ENCODE measurements around the gene TMEM100.

Gene TMEM100

DNA sequence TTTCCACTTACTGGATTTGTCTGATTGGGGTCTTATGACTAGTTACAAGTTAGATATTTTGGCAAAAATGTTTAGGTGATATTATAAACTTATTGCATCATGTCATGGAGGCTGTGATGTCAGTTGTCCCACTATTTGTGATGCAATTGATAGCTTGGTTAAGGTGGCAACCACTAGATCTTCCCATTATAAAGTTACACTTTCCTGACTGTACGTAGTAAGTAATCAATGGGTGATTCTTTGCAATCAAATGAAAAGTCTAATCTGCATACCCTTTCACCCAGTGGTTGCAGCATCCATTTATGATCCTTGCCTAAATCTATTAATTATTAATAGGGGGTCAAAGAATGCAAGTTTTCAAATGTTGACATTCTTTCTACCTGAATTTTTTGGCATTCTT lies 23.8 kb upstream of the TMEM100 start:
- no peak for DNase-seq (ENCODE audit: low read depth)
- H3K4me3 ChIP-seq (ENCODE audit: low read depth, low read length): no peak overlapping the region

DNA sequence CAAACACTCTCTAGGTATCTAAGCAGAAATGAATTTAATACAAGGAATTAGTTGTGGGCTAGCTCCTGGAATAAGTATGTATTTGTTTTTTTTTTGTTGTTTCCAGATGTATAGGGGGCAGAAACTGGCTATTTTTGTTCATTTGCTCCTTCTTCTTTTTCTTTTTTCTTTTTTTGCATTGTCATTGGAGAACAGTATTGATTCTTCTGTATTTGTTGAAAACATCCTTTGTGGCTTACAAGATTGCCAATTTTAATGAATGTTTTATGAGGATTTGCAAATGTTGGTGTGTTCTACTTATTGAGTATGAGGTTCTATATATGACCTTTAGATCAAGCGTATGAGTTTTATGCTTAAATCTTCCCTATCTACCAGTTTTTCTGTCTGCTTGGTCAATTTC lies 22.6 kb upstream of the TMEM100 start:
- no peak for DNase-seq (ENCODE audit: low read depth)
- H3K4me3 ChIP-seq (ENCODE audit: low read depth, low read length): no peak overlapping the region

DNA sequence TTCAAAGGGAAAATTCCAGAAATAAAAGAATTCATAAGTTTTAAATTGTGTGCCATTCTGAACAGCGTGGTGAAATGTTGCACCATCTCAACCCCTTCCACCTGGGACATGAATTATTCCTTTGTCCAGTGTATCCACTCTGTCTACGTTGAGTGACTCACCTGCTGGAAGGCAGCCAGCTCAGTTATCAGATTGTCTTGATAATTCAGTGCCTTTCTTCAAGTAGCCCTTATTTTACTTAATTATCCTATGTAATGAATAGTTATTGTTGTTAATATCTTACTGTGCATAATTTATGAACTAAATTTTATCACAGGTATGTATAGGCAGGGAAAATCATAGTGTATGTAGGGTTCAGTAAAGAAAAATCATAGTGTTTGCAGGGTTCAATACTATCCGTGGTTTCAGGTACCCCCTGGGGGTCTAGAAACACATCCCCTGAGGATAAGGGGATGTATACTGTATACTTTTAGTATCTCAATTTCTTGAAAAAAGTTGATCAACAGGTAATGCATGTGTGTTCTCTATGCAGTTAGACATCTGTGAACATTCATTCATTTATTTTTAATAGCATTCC lies 20.5 kb upstream of the TMEM100 start:
- H3K4me3 ChIP-seq (ENCODE audit: low read depth, low read length): no peak overlapping the region
- no peak for DNase-seq (ENCODE audit: low read depth)

DNA sequence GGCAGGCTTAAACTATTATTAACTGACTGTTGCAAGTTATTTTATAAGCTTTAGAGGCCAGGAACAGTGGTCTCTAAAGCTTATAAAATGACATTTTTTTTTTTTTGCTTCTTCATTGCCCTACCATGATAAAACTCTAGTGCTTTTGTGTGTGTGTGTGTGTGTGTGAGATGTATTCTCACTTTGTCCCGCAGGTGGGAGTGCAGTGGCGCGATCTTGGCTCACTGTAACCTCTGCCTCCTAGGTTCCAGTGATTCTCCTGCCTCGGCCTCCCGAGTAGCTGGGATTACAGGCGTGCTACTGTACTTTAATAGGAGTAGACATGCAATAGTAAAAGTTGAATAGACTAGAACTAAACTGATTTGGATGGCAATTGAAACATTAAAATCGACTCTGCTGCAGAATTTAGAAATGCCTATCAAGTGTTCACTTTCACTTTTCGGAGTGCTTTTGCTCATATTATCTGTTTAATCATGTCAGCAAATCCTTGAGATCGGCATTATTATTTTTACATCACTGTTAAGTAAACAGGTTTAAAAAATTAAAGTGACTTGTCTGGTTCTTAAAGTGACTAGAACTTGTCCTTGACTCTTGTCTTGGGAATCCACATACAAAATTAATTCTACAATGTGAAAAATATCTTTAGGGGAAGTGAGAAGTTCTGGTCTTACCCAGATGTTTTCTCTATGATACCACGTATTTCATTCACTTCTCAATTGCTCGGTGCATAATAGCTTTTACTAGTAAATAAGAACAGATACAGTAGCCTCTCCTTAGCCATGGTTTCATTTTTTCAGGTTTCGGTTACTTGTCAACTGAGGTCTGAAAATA lies 19.8 kb upstream of the TMEM100 start:
- no peak overlapping the region for H3K4me3 ChIP-seq (ENCODE audit: low read depth, low read length)
- DNase-seq (ENCODE audit: low read depth): no peak

DNA sequence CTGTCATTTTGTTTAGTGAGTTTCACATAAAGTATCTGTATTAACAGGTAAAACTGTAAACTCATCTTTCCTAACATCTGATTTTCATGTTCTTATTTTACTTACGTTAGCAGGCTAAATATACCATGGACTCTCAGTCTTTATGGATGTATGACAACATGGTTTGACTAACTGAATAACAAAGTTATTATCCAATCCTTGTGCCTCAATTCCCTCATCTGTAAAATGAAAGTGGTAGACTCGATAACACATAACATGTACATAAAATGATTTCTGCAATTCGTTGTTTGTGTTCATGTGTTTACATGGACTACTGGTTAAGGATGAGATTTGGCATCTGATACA lies 18.7 kb upstream of the TMEM100 start:
- no peak for DNase-seq (ENCODE audit: low read depth)
- H3K4me3 ChIP-seq (ENCODE audit: low read depth, low read length): no peak overlapping the region

DNA sequence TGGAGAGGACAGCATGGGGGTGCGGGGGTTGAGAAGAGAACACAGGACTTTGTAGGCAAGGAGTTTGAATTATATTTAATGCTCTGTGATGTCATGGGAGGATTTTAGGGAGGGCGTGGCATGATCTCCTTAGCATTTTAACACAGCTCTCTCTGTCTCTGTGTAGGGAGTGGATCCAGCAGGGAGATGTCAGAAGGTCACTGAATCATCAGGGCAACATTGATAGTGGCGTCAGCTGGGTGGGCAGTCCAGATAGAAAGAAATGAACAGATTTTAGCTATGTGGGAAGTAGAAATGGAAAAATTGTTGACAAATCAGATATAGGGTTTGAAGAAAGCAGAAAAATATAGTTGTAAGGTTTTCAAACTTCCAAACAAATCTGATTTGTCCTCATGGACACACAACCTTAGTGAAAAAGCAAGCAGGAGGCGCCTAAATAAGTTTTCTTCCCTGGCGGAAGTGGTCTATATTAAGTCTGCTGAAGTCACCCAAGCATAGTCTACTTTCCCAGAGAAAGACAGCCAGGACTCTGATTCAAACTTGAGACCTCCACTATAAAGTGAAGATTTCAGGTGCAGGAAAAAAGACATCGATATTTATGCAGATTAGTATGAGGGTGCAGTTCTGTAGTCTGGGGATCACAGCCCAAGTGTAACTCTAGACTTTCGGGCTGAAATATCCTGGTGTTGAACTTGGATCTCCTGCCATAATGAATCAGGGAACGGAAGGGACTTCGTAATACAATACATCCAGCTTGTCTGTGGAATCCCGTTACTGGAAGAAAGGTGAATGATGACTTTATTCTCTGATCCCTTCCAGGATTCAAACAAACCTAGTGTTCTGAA lies 18.1 kb upstream of the TMEM100 start:
- DNase-seq (ENCODE audit: low read depth): no peak
- H3K4me3 ChIP-seq (ENCODE audit: low read depth, low read length): no peak overlapping the region

DNA sequence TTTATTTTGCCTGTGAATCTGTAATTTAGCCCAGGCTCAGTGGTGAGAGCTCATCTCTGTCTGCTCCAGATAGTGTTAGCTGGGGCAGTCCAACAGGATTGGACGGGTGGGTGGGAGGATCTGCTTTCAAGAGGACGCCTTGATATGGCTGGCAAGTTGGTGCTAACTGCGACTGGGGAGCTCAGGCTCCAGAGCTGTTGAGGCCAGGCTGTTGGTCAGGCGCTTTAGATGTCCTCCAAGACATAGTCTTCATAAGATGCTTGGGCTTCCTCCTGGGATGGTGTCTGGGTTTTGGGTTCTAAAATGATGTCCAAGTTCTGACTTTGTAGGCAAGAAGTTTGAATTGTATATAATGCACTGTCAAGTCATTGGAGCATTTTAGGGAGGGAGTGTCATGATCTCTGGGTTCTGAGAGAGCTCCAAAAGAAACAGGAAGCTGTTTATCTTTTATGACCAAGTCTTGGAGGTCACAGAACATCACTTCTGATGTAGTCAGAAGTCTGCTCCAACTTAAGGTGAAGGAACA lies 15.4 kb upstream of the TMEM100 start:
- H3K4me3 ChIP-seq (ENCODE audit: low read depth, low read length): no peak overlapping the region
- DNase-seq (ENCODE audit: low read depth): no peak

DNA sequence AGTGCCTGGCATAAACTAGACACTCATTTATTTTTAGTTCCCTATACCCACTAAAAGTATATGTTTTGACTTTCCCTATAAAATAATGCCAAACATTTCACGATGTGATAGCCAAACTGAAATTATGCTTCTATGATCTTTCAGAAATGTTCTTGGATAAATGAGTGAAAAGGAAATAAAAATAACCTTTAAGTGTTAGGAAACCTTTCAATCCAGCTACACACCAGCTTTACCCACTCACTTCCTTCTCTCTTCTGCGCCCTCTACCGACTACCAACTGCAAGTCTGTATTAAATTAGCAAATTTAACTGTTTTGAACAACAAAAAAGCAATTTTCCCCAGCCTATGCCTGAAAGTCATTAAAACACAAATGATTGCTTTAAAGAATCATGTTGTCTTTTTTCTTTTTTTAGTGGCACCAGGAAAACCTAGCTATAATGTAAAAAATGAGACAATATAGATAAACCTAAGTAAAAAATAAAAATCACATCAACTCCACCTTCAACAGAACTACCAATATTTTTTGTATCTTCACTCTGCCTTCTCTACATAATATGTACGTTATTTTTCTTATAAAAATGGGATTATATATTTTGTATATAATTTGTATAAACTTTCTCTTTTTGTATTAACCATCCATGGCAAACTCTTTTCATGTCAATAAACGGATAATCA lies 13.2 kb upstream of the TMEM100 start:
- H3K4me3 ChIP-seq (ENCODE audit: low read depth, low read length): no peak overlapping the region
- DNase-seq (ENCODE audit: low read depth): no peak

DNA sequence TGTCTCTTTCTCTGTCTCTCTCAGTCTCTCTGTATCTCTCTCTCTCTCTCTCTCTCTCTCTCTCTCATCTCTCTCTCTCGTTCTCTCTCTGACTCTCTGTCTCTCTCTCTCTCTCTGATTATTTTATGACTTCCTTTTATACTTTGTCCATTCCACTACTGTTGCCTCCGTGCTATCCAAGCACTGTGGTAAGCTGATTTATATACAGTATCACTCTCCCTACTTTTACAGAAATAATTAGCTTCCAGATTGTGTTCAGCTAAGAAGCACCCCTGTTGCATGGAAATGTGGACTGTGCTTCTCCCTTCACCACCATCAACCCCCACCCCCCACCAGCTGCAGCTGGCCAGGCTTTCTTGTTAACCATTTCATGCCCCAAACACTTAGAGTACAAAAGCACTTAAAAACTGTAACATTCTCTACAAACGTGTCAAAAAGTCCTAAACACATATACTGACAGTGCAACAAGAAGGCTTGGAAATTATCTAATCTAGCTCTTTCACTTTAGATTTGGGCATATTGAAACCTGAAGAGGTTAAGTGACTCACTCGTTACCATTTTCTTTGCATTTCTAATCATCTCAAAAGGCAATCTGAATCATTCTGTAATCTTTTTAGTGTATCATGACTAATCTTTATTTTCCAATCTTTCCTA lies 11.6 kb upstream of the TMEM100 start:
- H3K4me3 ChIP-seq (ENCODE audit: low read depth, low read length): no peak overlapping the region
- DNase-seq (ENCODE audit: low read depth): no peak

DNA sequence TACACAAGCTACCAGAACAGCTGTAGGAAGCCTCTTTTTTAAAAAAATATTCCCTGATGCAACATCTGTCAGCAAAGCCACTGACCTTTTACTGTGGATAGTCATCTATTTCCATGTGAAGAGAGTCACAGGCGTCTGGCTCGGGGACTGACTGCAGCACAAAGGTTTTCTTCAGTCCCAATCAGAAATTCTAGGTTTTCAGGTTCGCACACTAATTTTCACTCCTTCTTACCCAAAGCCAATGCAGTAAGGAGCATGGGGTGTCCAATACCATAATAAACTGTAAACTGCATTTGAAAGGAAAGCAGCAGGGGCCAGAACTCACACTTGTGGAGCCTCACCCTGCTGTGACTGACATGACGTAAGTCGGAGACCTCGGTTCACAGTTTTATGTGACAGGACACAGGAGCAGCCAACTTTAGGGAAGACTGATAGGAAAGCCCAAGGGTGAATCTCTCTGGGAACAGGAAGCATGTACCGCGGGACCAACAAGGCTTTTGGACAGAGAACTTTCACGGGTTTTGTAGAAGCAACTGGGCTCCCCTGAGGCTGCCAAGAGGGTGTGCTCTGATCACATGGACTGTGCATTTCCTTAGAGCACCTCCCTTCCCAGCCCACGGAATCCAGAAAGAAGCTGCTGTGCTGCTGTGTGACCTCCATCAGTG lies 9.1 kb upstream of the TMEM100 start:
- peak; percentile 46 for DNase-seq (ENCODE audit: low read depth)
- H3K4me3 ChIP-seq (ENCODE audit: low read depth, low read length): no peak overlapping the region

DNA sequence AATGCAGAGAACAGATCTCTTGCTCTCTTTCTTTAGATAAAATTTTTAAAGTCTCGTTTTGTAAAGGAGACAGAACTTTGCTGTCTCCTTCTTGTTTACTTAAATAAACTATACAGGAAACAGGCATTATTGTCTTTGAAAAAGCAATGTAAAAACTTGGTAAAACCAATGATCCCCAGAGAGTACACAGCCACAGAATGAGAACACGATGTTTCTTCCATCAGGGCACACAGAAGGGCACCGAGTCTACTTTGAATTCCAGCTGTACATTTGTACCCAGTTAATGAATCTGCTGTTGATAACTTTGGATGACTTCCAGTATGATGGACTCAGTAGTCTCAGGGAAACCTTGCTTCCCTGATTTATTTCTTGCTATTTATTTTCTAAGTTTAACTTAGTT lies 8.1 kb upstream of the TMEM100 start:
- H3K4me3 ChIP-seq (ENCODE audit: low read depth, low read length): no peak overlapping the region
- DNase-seq (ENCODE audit: low read depth): peak; percentile 51

DNA sequence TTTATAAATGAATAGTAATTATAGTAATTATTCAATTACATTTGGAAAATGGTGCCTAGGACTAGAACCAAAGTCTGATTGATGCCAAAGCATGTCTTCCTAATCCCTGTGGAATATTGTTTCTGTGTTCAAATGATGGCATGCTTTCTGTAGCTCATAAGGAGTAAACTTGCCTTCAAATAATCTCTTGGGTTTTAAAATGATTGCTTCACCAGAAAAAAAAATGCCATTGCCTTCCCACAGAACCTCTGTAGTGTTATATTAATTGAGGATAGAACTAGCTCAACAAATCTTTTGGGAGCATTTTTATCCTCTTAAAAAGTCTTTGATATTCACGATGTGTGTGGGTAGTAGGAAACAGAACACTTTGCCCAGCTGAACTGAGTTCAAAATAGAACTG lies 7.7 kb upstream of the TMEM100 start:
- H3K4me3 ChIP-seq (ENCODE audit: low read depth, low read length): no peak overlapping the region
- no peak for DNase-seq (ENCODE audit: low read depth)

DNA sequence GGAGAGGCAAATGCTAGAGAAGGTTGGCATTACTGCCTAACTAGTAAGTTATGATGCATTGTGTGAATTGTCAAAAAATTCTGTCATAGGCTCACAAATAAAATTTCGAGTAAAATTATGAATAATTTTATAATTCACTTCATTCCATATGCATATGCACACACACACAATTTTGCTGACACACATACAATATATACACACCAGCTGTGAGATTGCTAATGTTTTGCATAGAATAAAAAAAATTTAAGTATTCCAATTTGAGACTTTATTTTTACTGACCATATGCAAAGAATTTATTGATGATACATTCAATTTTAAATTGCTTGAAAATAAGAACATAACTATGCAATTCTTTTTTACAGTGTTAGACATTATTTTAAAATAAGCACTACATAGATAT lies 6.8 kb upstream of the TMEM100 start:
- no peak for DNase-seq (ENCODE audit: low read depth)
- no peak overlapping the region for H3K4me3 ChIP-seq (ENCODE audit: low read depth, low read length)

DNA sequence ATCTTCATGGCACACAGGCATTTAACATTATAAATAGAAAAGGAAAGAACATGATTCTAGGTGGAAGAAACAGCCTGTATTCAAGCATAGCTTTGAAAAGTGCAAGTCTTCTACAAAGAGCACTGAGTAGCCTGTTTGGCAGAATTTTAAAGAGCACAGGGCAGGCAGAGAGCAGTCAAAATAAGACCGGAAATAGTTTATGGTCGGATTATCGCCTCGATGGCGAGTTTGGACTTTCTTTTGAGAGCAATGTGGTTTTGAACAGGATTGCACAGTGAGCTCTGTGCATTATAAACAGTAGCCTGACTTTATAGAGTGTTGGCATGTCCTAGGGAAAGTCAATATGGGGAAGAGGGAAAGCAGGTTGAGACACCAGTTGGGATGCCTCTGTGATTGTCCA lies 6.2 kb upstream of the TMEM100 start:
- DNase-seq (ENCODE audit: low read depth): no peak
- no peak overlapping the region for H3K4me3 ChIP-seq (ENCODE audit: low read depth, low read length)

DNA sequence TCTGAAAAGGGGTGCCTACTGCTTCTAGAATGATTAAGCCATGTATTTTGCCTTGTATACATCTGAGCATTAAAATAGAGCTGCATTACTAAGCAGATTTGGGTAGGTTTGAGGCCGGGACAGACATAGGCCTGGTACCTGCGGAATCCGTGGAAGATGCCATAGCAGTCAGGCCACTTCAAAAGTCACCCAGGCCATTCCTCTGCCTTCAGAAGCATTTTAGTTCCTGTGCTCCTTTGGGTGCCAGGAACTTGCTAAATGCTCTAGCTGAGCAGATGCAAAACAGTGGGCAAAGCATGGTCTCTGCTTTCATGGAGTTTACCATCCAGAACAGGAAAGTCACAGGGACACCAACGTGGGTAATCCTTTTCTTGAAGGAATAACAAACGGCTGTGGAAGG lies 5.7 kb upstream of the TMEM100 start:
- no peak overlapping the region for H3K4me3 ChIP-seq (ENCODE audit: low read depth, low read length)
- DNase-seq (ENCODE audit: low read depth): no peak

DNA sequence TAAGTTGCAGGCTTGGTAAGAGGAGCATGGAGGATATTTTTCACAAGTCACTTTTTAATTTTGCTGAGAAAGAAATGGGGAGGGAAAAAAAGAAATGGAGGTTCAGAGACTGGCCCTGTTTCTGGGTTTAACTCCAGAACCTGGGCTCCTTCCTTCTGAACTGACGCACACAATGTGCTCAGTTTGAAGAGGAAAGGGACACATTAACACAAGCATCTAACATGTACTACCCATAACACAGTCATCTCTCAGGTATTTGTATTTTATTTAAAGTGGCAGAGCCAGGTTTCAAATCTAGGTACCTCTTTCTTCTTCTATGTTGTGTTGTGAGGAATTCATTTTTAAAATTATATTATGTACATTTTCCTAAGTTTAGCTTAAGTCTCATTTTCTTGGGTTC lies 5.3 kb upstream of the TMEM100 start:
- H3K4me3 ChIP-seq (ENCODE audit: low read depth, low read length): no peak overlapping the region

DNA sequence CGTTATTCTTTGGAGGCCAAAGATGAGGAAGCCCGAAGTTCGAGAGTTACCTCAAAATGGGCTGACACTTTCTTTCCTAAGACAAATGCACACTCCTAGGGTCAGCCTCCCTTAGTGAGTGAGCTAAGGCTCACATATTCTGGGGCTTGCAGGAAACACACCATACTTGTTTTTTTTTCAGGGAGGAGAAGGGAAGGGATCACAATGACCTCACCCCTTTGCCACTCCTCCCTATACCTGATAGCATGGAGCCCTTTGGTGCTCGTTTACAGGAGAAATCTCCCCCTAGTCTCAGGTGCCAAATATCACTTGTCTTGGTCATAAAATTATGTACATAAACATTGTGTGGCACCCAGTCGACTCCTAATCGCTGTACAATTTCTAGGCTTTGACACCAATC lies 4.6 kb upstream of the TMEM100 start:
- no peak for DNase-seq (ENCODE audit: low read depth)
- no peak overlapping the region for H3K4me3 ChIP-seq (ENCODE audit: low read depth, low read length)

More for the DNA sequence above, 5.3 kb upstream of the TMEM100 start:
- no peak for DNase-seq (ENCODE audit: low read depth)

DNA sequence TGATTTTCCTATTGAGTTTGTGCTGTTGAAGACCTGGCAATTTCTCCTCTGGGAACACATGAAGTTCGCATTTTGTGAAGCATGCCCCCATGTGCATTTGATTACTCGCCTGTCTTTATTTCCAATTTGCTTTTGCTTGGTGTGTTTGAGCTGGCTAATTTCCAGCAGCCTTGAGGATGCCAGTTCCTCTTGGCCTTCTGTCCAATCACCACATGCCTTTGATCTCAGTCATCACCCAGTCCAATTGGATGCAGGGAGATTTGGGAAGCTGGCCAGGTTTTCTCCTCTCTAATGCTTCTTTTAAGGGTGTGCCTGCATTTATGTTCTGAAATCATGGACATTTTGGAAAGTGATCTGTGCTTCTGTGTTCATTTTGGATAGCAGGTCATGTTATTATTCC lies 3.8 kb upstream of the TMEM100 start:
- H3K4me3 ChIP-seq (ENCODE audit: low read depth, low read length): no peak overlapping the region
- peak; percentile 95 for DNase-seq (ENCODE audit: low read depth)

DNA sequence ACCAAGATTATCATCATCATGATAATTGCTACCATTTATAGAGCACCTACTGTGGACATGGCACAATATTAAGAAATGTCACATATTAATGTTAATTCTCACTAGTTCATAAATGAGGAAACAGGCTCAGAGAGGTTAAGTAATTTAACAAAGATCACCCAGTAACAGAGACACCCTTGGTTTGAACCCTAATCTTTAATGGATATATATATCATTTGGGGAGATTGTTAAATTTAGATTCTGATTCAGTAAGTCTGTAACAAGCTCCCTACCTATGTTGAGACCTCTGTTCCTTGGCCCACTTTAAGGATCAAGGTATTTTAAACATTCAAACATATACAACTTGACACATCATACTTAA lies 804 bp upstream of the TMEM100 start:
- peak overlapping the region; percentile 39 for H3K4me3 ChIP-seq (ENCODE audit: low read depth, low read length)
- no peak for DNase-seq (ENCODE audit: low read depth)

All from skeletal muscle cell (primary cell).